SHP77 treated with DMSO at 0.1 percent for 48 hours (cell line): ENCODE results near the gene ZNF644.
A peak's percentile ranks its signal among the peaks of the same experiment; 100 is the strongest.

Experiments
- DNase-seq: peaks from one replicate; lab custom pipeline; 2025; lab: John Stamatoyannopoulos, UW

The ZNF644 gene

DNA sequence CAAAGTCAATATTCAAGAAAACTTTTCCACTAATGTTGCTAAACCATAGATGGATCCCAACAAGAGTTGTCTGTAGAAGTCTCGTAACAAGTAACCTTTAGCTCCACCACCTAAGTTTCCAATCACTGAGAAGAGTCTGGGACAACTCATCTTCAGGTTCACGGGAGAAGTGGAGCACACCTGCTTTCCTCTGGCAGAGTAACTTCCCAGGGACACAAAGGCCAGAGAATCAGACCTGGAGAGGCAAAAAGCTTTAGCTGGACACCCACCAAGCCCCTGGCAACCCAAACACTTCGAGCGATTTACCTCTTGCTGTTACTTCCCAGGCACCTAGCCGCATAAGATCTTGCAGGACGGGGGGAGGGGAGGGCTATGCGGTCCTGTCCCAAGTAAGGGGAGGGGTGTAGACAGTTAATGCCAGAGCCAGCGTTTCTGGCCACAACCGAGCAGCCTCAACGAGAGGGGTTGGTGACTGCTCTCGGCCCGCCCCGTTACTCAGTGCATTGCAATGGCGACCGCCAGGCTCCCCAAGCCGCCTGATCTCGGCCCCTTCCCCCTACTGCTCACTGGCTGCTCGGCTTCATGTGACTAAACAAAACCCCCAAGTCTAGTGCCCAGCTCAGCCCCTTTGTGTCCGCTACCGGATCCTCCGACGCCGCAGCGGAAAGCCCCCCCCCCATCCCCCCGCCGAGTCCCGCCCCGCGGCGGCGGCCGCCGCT, 709 bp downstream of the ZNF644 start:
- peak; percentile 79 for DNase-seq

DNA sequence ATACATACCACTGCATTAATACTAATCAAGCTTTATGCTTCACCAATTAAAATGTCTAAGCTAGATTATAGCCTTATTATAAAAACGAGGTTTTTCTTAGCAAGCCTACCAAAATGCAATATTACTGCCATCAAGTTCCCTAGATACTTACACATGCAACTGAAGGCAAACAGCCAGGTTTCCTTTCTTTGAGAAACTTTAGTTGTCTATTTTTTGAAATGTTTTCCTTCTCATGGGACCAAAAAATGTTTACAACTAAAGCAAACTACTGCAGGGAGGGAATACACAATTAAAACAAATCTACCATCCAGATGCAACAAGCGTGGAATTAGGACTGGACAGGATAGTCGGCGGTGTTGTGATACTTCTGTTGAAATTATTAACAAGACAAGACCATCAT, 1.3 kb downstream of the ZNF644 start:
- no peak for DNase-seq

DNA sequence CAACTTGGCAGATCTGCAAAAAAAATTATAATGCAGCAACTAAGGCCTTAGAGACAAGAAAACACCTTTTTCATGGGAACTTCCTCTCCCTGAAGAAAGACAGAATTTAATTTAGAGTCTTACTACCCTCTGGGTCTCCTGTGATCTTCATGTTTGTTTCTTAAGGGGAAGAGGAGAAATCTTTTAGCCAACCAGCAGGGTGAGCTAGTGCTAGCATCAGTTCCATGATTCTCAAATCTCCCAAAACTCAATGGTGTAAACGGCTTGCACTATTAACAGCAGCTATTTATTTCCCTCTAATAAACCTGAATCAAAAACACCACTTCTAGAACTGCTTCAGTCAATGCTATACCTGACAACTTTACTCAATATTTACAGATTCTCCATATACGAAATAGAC, 3.8 kb downstream of the ZNF644 start:
- no peak for DNase-seq

DNA sequence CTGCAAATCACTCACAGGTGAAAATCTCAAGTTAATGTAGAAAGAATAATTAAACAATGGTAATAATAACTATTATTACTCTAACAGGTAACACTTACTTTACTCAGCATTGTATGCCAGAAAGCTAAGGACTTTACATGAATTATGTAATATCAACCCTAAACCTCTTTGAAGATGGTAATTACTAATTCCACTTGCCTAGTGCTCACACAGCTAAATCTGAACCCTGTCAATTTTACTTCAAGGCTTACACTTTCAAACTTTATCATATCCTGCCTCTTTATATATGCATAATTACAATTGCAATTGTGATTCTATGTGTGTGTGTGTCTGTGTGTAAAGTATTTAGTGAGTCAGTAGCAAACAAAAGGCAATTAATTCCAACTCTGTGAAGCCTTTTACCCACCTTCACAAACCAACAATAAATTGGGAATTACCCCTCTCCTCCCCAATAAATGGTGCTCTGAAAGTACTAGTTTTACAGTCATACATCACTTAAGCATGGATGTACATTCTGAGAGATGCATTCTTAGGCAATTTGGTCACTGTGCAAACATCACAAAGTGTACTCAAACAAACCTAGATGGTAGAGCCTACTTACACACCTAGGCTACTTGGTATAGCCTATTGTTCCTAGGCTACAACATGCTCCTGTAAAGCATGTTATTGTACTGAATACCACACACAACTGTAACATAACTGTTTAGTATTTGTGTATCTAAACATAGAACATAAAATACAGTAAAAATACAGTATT, 5.9 kb downstream of the ZNF644 start:
- no peak for DNase-seq

DNA sequence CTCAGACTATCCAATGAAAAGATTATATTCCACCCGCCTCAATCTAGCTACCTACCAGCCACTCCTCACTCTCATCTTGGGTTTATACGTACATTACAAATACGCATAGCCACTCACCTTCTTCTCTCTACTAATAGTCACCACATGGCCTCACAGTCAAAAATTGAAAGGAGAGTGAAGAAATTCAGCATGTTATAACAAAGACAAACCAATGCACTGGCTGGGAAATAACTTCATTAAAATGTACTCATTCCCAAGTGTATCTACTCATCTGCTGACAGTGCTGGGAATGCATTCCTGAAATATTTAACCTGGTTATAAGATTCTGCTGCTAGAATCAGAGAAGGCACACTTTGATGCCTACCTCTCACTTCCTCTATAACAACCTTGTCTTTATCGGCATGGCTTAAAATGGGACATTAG, 6.5 kb downstream of the ZNF644 start:
- no peak for DNase-seq

DNA sequence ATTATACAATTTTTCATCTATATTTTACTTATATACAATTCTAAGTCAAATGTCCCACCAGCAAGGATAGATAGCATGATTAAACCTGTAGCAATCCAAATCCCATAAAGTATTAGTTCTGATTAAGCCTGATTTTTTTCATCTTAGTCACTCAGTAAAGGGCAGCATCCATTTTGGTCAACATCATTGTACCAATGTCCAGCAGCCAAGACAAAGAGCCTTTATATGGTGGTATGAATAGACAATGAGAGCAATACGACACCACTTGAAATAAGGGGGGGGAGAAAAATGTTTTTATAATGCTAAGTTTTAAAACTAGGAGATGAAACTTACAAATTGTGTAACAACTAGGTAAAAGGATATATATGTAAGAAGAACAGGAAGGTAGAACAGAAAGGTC, 7.4 kb downstream of the ZNF644 start:
- DNase-seq = no peak

DNA sequence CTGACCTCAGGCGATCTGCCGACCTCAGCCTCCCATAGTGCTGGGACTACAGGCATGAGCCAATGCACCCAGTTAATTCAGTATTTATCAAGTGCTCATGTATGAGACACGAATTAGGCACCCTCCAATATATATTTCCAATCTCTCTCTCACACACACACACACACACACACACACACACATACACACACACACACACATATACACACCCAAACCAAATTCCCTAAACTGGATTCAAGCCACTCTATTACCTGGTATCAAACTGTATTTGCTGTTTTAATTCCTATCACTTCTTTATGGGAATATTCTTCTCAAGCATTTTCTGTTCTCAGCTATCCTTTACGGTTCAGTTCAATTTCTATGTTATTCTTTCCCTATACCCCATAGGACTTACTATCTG, 8.5 kb downstream of the ZNF644 start:
- no peak for DNase-seq

DNA sequence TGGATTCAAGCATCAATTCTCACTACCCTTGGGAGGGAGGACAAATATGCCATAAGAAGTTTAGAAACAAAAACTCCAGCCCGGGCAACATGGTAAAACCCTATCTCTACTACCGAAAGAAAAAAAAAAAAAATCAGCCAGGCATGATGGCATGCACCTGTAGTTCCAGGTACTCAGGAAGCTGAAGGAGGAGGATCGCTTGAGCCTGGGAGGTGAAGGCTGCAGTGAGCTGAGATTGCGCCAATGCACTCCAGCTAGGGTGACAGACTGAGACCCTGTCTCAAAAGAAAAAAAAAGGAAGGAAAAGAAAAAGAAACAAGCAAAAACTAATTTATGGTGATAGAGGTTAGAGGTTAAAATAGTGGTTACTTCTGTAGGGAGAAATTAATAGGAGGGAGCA, 9.6 kb downstream of the ZNF644 start:
- no peak for DNase-seq

DNA sequence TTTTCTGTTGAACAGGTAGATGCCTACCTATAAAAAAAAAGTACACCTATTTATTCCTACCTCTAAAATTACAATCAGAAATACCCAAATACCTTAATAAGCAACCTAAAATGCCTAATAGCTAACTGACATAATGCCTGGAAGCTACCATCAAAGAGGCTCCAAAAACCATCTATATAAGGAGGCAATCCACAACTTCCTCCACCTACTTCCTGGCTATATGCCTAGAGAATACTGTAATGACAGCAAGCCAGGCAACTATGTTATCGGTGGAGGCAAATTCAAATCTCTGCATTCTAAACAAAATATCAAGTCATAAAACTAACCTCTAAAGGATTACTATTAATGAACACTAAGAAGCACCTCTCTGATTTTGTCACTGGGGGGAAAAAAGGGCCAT, 10.1 kb downstream of the ZNF644 start:
- DNase-seq = no peak

DNA sequence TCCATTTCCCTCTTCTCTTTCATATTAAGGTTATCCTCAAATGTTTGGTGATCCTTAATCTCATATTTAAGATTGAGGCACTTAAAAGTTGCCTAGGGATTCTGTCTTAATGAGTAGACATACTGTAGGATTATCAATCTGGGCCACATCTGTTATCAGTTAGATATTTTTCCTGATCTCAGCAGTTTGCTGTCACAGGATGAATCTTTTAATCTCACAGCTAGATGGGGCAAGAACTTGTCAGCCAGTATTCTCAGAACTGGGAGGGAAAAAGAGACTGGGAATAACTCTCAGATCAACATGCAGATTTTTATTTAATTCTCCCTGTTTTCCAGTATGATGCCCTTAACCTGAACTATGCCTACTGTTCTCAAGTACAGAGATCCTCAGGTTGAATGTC, 14.0 kb downstream of the ZNF644 start:
- DNase-seq = no peak

DNA sequence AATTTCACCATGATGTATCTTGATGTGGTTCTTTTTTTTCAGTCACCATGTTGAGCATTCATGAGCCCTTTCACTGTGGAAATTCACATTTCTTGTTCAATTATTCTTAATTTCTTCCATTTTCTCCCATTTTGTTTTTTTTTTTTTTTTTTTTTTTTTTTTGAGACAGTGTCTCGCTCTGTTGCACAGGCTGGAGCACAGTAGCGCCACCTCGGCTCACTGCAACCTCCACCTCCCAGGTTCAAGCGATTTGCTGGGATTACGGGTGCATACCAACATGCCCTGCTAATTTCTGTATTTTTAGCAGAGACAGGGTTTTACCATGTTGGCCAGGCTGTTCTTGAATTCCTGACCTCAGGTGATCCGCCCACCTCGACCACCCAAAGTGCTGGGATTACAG, 14.7 kb downstream of the ZNF644 start:
- DNase-seq = no peak

DNA sequence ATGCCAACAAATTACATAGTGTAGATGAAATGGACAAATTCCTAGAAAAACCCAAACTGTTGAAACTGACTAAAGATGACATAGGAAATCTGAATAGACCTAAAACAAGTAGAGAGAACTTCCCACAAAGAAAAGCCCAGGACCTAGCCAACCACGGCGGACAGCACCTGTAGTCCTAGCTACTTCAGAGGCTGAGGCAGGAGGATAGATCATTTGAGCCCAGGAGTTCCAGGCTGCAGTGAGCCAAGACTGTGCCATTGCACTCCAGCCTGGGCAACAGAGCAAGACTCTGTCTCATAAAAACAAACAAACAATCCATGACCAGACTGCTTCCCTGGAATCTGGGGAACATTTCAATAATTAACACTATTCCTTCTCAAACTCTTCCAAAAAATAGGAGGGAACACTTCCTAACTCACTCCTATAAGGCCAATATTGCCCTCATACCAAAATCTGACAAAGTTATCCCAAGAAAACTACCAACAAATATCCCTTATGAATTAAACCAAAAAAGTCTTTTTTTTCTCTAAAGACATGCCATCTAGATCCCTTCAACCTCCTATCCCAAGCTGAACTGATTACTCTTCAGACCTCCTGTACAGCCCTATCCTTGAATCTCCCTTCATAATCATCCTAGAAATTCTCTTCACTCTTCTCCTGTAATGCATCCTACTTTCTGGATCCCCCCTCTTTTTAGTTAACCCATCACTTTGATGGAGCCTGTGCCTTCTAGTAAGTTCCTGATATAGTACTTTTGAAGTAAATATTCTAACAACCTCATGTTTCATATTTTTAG, 15.5 kb downstream of the ZNF644 start:
- DNase-seq = no peak

DNA sequence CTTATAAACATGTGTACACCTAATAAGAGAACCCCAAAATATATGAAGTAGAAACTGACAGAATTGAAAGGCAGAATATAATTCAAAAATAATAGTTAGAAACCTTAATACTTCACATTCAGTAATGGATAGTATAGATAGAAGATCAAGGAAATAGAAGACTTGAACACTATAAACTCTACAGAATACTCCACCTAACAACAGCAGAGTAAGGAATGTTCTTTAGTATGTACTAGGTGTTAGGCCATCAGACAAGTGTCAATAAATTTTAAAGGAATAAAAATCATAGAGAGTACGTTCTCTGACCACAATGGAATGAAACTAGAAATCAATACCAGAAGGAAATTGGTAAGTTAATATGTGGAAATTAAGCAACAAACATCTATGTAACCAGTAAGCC, 16.6 kb downstream of the ZNF644 start:
- no peak for DNase-seq

DNA sequence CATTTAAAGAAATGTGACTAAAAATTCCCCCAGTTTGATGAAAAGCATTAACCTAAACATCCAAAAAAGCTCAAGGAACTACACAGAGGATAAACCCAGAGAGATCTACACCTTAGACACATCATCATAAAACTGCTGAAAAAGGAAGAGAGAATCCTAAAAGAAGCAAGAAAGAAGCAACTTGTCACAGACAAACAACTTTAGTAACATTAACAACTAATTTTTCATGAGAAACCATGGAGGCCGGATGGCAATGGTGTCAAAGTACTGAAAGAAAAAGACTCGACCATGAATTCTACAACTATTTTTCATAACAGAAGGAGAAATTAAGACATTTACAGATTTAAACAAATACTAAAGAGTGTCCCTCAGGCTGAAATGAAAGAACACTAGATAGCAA, 17.7 kb downstream of the ZNF644 start:
- no peak for DNase-seq

DNA sequence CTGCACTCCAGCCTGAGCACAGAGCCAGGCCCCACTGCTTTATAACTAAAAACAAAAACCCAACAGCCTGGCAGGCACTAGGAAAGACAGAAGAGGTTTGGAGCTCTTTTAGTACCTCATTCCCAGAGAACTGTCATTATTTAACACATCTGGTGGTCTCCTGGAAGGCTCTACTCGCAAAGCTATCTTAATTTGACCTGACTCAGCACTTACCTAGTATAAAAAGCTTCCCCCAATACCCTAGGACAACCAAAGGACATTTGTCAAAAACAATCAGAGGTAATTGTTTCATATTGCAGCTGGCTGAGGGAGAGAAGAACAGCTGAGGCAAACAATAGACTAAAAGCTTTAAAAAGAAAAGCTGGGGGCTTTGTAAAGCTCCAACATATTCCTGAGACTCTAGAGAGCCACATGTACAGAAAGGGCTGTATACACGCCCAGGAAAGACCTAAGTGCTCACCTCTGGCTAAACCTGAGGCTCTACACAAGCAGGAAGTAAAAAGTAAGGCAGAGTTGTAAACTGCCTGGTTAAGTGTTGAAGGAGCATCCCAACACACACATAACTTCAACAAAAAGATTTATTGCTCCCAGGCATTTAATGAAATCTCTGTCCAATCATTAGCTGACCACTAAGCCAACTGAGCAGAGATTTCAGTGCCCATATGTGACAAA, 25.0 kb downstream of the ZNF644 start:
- DNase-seq = no peak

DNA sequence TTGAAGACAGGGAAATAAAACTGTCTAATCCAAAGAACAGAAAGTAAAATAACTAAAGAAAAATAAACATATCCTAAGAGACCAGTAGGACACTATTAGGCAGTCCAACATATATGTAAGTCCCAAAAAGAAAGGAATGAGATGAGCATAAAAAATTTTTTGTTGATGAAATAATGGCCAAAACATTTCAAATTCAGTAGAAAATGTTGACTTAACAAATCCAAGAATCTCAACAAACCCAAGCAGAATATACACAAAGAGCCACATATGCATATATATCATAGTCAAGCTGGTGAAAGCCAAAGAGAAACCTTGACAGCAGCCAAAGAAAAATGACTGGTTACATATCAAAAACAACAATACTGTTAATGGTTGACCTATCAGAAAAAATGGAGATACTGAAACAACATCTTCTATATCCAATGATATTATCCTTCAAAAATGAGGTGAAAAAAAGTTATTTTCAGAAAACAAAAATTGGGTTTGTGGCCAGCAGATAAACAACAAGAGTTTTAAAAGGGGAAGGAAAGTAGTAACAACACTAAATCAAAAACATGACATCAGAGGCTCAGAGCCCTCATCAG, 26.4 kb downstream of the ZNF644 start:
- DNase-seq = no peak

DNA sequence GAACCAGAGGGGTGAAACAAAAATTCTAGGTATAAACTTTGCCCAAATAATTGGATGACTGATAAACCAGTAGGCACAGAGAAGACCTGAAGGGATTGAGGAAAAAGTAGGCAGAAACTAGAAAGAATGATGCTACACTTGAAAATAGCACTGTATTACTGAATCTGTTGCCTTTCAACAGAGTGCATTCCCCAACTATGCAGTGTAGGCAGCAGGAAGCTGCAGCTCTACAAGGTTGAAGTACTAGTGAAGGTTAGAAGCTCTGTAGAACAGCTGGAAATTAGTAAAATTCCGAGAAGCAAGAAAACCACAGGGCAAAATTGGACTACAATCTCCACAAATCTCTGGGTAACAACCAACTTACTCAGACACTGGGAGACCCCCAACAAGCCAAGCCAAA, 27.4 kb downstream of the ZNF644 start:
- no peak for DNase-seq

DNA sequence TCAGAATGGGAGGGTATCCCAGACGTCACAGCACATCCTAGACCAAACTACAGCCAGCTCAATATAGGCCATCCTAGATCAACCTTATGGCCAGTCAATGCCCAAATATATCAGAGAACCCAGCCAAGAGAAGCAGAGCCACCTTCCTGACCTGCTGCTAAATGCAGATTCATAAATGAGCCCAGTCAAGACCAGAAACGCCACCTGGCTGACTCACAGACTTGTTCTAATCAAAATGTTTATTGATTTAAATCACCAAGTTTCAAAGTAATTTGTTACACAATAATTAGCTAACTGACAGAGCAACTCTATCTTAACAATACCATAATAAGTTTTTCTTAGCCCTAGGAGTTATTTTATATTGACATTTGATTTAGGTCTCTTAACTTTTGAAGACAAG, 28.6 kb downstream of the ZNF644 start:
- DNase-seq = no peak

DNA sequence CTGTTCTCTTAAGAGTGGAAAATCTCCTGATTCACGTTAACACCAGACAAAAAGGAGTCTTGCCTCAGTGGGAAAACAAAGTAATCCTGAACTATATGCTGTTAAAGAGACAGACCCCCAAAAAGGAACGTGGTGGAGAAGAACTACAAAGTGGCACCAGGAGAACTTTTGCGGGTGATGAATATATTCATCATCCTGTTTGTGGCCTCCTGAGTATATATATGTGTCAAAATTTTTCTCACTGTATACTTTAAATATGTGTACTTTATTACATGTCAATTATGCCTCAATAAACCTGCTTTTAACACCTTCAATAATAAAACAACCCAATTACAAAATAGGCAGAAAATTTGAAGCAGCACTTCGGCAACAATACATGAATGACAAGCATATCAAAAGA, 31.1 kb downstream of the ZNF644 start:
- DNase-seq = no peak

DNA sequence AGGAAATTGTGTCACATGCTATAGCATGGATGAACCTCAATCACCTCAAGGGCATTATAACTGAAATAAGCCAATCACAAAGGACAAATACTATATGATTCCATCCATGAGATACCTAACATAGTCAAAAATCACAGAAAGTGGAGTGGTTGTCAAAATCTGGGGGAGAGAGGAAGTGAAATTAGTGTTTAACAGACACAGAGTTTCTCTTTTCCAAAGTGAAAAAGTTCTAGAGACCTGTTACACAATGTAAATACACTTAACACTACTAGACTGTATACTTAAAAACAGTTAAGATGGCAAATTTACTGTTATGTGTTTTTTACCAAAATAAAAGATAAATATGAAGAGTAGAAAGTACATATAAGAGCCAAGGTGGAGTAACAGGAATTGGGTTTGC, 31.8 kb downstream of the ZNF644 start:
- DNase-seq = no peak

DNA sequence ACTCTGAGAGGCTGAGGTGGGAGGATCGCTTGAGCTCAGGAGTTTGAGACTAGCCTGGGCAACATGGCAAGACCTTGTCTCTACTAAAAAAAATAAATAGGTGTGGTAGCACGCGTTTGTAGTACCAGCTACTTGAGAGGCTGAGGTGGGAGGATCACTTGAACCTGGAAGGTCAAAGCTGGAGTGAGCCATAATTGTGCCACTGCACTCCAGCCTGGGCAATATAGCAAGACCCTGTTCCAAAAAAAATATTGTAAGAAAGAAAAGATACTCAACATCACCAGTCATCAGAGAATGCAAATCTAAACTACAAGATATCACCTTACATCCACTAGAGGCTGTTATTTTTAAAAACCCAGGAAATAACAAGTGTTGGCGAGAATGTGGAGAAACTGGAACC, 32.5 kb downstream of the ZNF644 start:
- no peak for DNase-seq

DNA sequence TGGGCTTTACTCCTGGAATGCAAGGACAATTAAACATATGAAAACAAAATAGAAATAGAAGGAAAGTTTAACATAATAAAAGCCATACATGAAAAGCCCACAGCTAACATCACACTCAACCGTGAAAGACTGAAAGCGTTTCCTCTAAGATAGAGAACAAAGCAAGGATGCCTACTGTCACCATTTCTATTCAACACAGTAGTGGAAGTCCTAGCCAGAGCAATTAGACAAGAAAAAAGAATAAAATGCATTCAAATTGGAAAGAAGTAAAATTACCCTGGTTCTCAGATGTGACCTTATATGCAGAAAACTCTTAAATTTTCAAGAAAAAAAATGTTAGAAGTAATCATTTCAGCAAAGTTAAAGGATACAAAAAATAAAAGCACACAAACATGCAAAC, 34.0 kb downstream of the ZNF644 start:
- DNase-seq = no peak
